Measurements from ENCODE around the gene RASAL2. TPM values are rescaled to one million over a fixed set of nuclear protein-coding genes. Genes with fewer than 3 reads are reported as not detected.

RASAL2 gene
- total RNA-seq, 1 experiment from 2014 or later, result not detected

- Histone ChIP-seq H3K27me3 (ENCODE audit: low read length) (no peaks in the 10 kb centered on the region), H2AFZ (ENCODE audit: low read length) (no peak overlapping the region), H3K79me2 (ENCODE audit: low read length) (no peaks in the 10 kb centered on the region), H3K9ac (ENCODE audit: low read length) (no peak overlapping the region), H3K36me3 (ENCODE audit: insufficient read depth, low read length) (no peaks in the 10 kb centered on the region), H3K4me1 (ENCODE audit: low read length) (no peaks in the 10 kb centered on the region), H4K20me1 (ENCODE audit: insufficient read depth, low read depth, low read length) (no peaks in the 10 kb centered on the region), H3K9me3 (ENCODE audit: low read length) (no peaks in the 10 kb centered on the region), H3K4me2 (ENCODE audit: low read depth, low read length, poor library complexity, severe bottlenecking) (no peak overlapping the region), H3K27ac (ENCODE audit: low read length) (no peak overlapping the region), H3K4me3 (ENCODE audit: low read length) (no peak overlapping the region), H3K9me2 (replicated peaks; ENCODE audit: insufficient read depth, low read length) (no peaks in the 10 kb centered on the region)
- no peak for DNase-seq
These were observed 52.5 kb downstream of the RASAL2 start for GRCh38 chr1:178146436-178146835.

DNA sequence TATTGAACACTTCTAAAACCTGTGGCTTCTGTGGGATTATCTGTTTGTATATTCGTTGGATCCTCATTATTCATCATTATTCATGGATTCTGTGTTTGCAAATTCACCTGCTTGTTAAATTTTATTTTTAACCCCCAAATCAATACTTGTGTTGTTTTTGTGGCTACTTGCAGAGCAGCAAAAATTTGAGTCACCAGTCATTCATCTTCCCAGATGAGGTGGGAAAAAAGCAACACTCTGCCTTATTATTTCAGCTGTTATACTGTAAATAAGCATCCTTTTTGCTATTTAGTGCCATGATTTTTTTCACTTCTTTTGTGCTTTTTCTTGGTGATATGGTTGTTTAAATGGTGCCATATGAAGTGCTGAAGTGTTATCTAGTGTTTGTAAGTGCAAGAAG, 56.7 kb downstream of the RASAL2 start:
- Histone ChIP-seq H3K4me2 (ENCODE audit: low read depth, low read length, poor library complexity, severe bottlenecking) (no peak overlapping the region), H3K27me3 (ENCODE audit: low read length) (no peaks in the 10 kb centered on the region), H3K36me3 (ENCODE audit: insufficient read depth, low read length) (no peaks in the 10 kb centered on the region), H4K20me1 (ENCODE audit: insufficient read depth, low read depth, low read length) (no peaks in the 10 kb centered on the region), H3K4me3 (ENCODE audit: low read length) (no peak overlapping the region), H3K27ac (ENCODE audit: low read length) (no peak overlapping the region), H3K9me3 (ENCODE audit: low read length) (no peaks in the 10 kb centered on the region), H3K9ac (ENCODE audit: low read length) (no peak overlapping the region), H3K9me2 (replicated peaks; ENCODE audit: insufficient read depth, low read length) (no peaks in the 10 kb centered on the region), H3K79me2 (ENCODE audit: low read length) (no peaks in the 10 kb centered on the region), H2AFZ (ENCODE audit: low read length) (no peak overlapping the region), H3K4me1 (ENCODE audit: low read length) (no peaks in the 10 kb centered on the region)
- DNase-seq, result no peak

- H3K4me2 ChIP-seq (ENCODE audit: low read depth, low read length, poor library complexity, severe bottlenecking), result no peak overlapping the region
These were observed 57.9 kb downstream of the RASAL2 start for GRCh38 chr1:178151831-178152230.

GRCh38 chr1:178155481-178156255, 61.8 kb downstream of the RASAL2 start:
- no peaks in the 10 kb centered on the region for H4K20me1 ChIP-seq (ENCODE audit: insufficient read depth, low read depth, low read length)
- H3K9me3 ChIP-seq (ENCODE audit: low read length), result no peaks in the 10 kb centered on the region
- H3K4me1 ChIP-seq (ENCODE audit: low read length), result no peaks in the 10 kb centered on the region
- H3K79me2 ChIP-seq (ENCODE audit: low read length), result no peaks in the 10 kb centered on the region
- no peak for DNase-seq
- no peak overlapping the region for H3K4me2 ChIP-seq (ENCODE audit: low read depth, low read length, poor library complexity, severe bottlenecking)
- H3K27ac ChIP-seq (ENCODE audit: low read length), result no peak overlapping the region
- H3K27me3 ChIP-seq (ENCODE audit: low read length), result no peaks in the 10 kb centered on the region
- no peak overlapping the region for H2AFZ ChIP-seq (ENCODE audit: low read length)
- H3K36me3 ChIP-seq (ENCODE audit: insufficient read depth, low read length), result no peaks in the 10 kb centered on the region
- H3K9ac ChIP-seq (ENCODE audit: low read length), result no peak overlapping the region
- H3K9me2 ChIP-seq (replicated peaks; ENCODE audit: insufficient read depth, low read length), result no peaks in the 10 kb centered on the region
- no peak overlapping the region for H3K4me3 ChIP-seq (ENCODE audit: low read length)

More at GRCh38 chr1:178151831-178152230, 57.9 kb downstream of the RASAL2 start:
- no peaks in the 10 kb centered on the region for H4K20me1 ChIP-seq (ENCODE audit: insufficient read depth, low read depth, low read length)
- no peaks in the 10 kb centered on the region for H3K27me3 ChIP-seq (ENCODE audit: low read length)
- no peaks in the 10 kb centered on the region for H3K9me2 ChIP-seq (replicated peaks; ENCODE audit: insufficient read depth, low read length)
- no peaks in the 10 kb centered on the region for H3K4me1 ChIP-seq (ENCODE audit: low read length)
- H3K9me3 ChIP-seq (ENCODE audit: low read length), result no peaks in the 10 kb centered on the region
- H3K9ac ChIP-seq (ENCODE audit: low read length), result no peak overlapping the region
- H3K27ac ChIP-seq (ENCODE audit: low read length), result no peak overlapping the region
- H3K36me3 ChIP-seq (ENCODE audit: insufficient read depth, low read length), result no peaks in the 10 kb centered on the region
- H3K79me2 ChIP-seq (ENCODE audit: low read length), result no peaks in the 10 kb centered on the region
- H2AFZ ChIP-seq (ENCODE audit: low read length), result no peak overlapping the region
- H3K4me3 ChIP-seq (ENCODE audit: low read length), result no peak overlapping the region
- DNase-seq, result no peak

DNA sequence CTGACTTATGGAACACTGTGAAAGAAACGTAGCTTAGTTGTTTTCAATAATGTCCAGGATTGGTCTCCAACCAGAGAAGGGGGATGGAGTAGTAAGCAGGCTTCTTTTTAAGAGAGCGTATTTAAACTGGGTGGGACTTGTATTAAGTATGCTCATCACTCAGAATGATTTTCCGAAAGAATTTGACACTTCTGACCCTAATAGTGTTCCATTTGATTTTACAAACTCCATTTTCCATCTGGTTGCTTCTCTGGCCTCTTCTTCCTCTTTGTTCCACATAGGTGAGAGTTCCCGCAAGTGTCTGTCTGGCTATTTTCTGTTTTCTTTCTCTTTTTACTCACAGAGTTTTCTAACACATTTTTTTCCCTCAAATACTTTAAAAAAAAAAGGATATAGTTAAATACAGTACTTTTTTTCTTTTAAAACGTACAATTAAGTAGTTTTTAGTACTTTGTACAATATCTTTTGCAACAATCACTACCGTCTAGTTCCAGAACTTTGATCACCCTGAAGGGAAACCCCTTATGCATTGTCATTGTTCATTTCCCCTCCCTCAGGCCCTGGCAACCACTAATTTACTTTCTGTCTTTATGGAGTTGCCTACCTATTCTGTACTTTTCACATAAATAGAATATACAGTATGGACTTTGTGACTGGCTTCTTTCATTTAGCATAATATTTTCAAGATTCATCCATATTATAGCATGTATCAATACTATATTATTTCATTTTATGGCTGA, 67.0 kb downstream of the RASAL2 start:
- Histone ChIP-seq H3K27me3 (ENCODE audit: low read length) (no peaks in the 10 kb centered on the region), H2AFZ (ENCODE audit: low read length) (no peak overlapping the region), H3K36me3 (ENCODE audit: insufficient read depth, low read length) (no peaks in the 10 kb centered on the region), H3K9me3 (ENCODE audit: low read length) (no peaks in the 10 kb centered on the region), H3K9ac (ENCODE audit: low read length) (no peak overlapping the region), H3K79me2 (ENCODE audit: low read length) (no peaks in the 10 kb centered on the region), H3K9me2 (replicated peaks; ENCODE audit: insufficient read depth, low read length) (no peaks in the 10 kb centered on the region), H4K20me1 (ENCODE audit: insufficient read depth, low read depth, low read length) (no peaks in the 10 kb centered on the region), H3K27ac (ENCODE audit: low read length) (no peak overlapping the region), H3K4me2 (ENCODE audit: low read depth, low read length, poor library complexity, severe bottlenecking) (no peak overlapping the region), H3K4me3 (ENCODE audit: low read length) (no peak overlapping the region), H3K4me1 (ENCODE audit: low read length) (no peaks in the 10 kb centered on the region)
- DNase-seq, result no peak

GRCh38 chr1:178161516-178161915, 67.6 kb downstream of the RASAL2 start:
- Histone ChIP-seq H3K4me2 (ENCODE audit: low read depth, low read length, poor library complexity, severe bottlenecking) (no peak overlapping the region), H3K27me3 (ENCODE audit: low read length) (no peaks in the 10 kb centered on the region), H4K20me1 (ENCODE audit: insufficient read depth, low read depth, low read length) (no peaks in the 10 kb centered on the region), H3K9me2 (replicated peaks; ENCODE audit: insufficient read depth, low read length) (no peaks in the 10 kb centered on the region), H3K9ac (ENCODE audit: low read length) (no peak overlapping the region), H3K27ac (ENCODE audit: low read length) (no peak overlapping the region), H3K4me1 (ENCODE audit: low read length) (no peaks in the 10 kb centered on the region), H3K79me2 (ENCODE audit: low read length) (no peaks in the 10 kb centered on the region), H3K36me3 (ENCODE audit: insufficient read depth, low read length) (no peaks in the 10 kb centered on the region), H2AFZ (ENCODE audit: low read length) (no peak overlapping the region), H3K4me3 (ENCODE audit: low read length) (no peak overlapping the region), H3K9me3 (ENCODE audit: low read length) (no peaks in the 10 kb centered on the region)
- no peak for DNase-seq

DNA sequence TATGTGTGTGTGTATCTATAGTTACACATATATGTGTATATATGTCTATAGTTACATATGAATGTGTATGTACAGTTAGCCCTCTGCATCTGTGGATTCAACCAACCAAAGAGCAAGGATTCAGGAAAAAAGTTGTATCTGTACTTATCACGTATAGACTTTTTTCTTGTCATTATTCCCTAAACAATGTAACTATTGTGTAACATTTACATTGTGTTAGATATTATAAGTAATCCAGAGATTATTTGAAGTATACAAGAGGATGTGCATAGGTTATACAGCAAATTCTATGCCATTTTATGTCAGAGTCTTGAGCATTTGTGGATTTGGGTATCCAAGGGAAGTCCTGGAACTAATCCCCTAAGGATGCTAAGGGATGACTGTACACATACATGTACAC, 71.3 kb downstream of the RASAL2 start:
- Histone ChIP-seq H2AFZ (ENCODE audit: low read length) (no peak overlapping the region), H3K27me3 (ENCODE audit: low read length) (no peaks in the 10 kb centered on the region), H3K9me3 (ENCODE audit: low read length) (no peaks in the 10 kb centered on the region), H3K79me2 (ENCODE audit: low read length) (no peaks in the 10 kb centered on the region), H3K9ac (ENCODE audit: low read length) (no peak overlapping the region), H3K36me3 (ENCODE audit: insufficient read depth, low read length) (no peaks in the 10 kb centered on the region), H3K4me2 (ENCODE audit: low read depth, low read length, poor library complexity, severe bottlenecking) (no peak overlapping the region), H3K27ac (ENCODE audit: low read length) (no peak overlapping the region), H3K4me1 (ENCODE audit: low read length) (no peaks in the 10 kb centered on the region), H4K20me1 (ENCODE audit: insufficient read depth, low read depth, low read length) (no peaks in the 10 kb centered on the region), H3K4me3 (ENCODE audit: low read length) (no peak overlapping the region), H3K9me2 (replicated peaks; ENCODE audit: insufficient read depth, low read length) (no peaks in the 10 kb centered on the region)
- DNase-seq, result no peak

GRCh38 chr1:178166429-178167024, 72.6 kb downstream of the RASAL2 start:
- no peaks in the 10 kb centered on the region for H3K36me3 ChIP-seq (ENCODE audit: insufficient read depth, low read length)
- no peaks in the 10 kb centered on the region for H3K27me3 ChIP-seq (ENCODE audit: low read length)
- H3K9ac ChIP-seq (ENCODE audit: low read length), result no peak overlapping the region
- H2AFZ ChIP-seq (ENCODE audit: low read length), result no peak overlapping the region
- no peaks in the 10 kb centered on the region for H3K4me1 ChIP-seq (ENCODE audit: low read length)
- H3K27ac ChIP-seq (ENCODE audit: low read length), result no peak overlapping the region
- H4K20me1 ChIP-seq (ENCODE audit: insufficient read depth, low read depth, low read length), result no peaks in the 10 kb centered on the region
- no peak for DNase-seq
- H3K9me2 ChIP-seq (replicated peaks; ENCODE audit: insufficient read depth, low read length), result no peaks in the 10 kb centered on the region
- no peaks in the 10 kb centered on the region for H3K9me3 ChIP-seq (ENCODE audit: low read length)
- H3K4me3 ChIP-seq (ENCODE audit: low read length), result no peak overlapping the region
- no peak overlapping the region for H3K4me2 ChIP-seq (ENCODE audit: low read depth, low read length, poor library complexity, severe bottlenecking)
- H3K79me2 ChIP-seq (ENCODE audit: low read length), result no peaks in the 10 kb centered on the region
